NCI-H226 (cell line): ENCODE data around the gene PTEN.
A peak's percentile ranks its signal among the peaks of the same experiment; 100 is the strongest.

Experiments
- DNase-seq: peaks from one replicate; pipeline ENCODE4 v3.0.0-alpha.2; 2015

Gene PTEN

DNA sequence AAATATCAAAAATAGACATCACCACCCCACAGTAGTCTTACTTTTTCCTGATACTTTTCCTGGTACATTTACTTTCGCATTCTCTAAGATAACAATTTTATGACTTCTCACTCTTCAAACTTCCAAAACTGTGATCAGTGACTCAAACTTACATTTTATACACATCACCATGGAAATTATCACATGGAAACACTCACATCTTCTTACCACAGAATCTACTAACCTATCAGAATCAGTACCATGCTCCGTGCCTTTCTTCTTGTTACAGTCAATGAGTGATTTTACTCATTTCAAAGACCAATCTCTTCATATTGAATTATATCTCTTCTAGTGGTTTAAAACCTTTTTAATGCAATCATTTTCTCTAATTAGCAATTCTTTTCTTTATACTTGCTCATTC lies 120.3 kb downstream of the PTEN start:
- DNase-seq, result peak; percentile 14

GRCh38 chr10:87987206-87987605 lies 123.8 kb downstream of the PTEN start:
- no peak for DNase-seq

DNA sequence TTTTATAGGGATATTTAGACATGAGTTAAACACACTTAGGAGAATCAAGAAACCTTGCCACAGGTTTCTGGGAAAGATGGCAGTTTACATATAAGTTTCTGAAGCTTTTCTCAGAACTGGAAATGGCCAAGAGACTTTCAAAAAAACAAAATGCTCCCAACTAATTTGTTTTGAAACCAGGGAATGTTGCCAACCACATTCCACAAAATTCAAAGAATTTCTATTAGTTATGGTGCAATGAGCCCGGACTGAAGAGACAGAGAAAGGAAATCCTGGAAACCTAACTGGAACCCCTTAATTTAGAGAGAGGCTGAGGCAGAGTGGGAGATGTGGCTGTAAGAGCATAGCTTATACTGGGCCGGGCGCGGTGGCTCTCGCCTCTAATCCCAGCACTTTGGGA lies 128.5 kb downstream of the PTEN start:
- no peak for DNase-seq

- peak; percentile 60 for DNase-seq
Observed at GRCh38 chr10:88004451-88004850, 141.0 kb downstream of the PTEN start.

DNA sequence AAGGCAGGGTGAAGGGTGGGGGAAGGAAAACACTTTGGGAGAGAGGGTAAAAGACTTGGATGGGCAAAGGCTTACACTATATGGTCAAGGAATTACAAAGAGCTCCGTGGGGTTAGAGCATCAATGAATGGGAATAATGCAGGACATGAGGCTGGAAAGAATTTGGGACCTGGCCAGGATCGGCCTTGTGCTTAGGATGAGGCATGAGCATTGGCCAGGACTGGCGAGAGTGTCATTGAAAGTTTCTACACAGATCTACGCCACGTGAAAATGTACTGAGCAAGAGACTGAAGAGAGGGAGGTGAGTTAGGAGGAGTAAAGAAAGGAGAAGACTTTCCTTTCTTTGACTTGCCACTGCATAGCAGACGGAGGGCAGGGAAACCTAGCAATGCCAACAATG lies 142.8 kb downstream of the PTEN start:
- no peak for DNase-seq

- DNase-seq, result no peak
Observed at GRCh38 chr10:88008866-88009470, 145.5 kb downstream of the PTEN start.

- DNase-seq, result no peak
Observed at GRCh38 chr10:88012641-88013040, 149.2 kb downstream of the PTEN start.

- DNase-seq, result no peak
Observed at GRCh38 chr10:88017781-88018180, 154.4 kb downstream of the PTEN start.

- DNase-seq, result no peak
Observed at GRCh38 chr10:88019753-88020152, 156.3 kb downstream of the PTEN start.
